ENCODE data around the gene YPEL2.

Gene YPEL2

GRCh38 chr17:59367657-59368045 lies 36.2 kb downstream of the YPEL2 start:
- TF ChIP-seq SIN3A (IDR thresholded peaks at IDR 0.05; ENCODE audit: borderline replicate concordance, insufficient read depth, low read length) (no peak), FOXP2 (optimal IDR thresholded peaks at IDR 0.05; ENCODE audit: borderline replicate concordance, extremely low read depth, extremely low read length, insufficient read depth) (no peak)
- TF ChIP-seq, protein P1, sequence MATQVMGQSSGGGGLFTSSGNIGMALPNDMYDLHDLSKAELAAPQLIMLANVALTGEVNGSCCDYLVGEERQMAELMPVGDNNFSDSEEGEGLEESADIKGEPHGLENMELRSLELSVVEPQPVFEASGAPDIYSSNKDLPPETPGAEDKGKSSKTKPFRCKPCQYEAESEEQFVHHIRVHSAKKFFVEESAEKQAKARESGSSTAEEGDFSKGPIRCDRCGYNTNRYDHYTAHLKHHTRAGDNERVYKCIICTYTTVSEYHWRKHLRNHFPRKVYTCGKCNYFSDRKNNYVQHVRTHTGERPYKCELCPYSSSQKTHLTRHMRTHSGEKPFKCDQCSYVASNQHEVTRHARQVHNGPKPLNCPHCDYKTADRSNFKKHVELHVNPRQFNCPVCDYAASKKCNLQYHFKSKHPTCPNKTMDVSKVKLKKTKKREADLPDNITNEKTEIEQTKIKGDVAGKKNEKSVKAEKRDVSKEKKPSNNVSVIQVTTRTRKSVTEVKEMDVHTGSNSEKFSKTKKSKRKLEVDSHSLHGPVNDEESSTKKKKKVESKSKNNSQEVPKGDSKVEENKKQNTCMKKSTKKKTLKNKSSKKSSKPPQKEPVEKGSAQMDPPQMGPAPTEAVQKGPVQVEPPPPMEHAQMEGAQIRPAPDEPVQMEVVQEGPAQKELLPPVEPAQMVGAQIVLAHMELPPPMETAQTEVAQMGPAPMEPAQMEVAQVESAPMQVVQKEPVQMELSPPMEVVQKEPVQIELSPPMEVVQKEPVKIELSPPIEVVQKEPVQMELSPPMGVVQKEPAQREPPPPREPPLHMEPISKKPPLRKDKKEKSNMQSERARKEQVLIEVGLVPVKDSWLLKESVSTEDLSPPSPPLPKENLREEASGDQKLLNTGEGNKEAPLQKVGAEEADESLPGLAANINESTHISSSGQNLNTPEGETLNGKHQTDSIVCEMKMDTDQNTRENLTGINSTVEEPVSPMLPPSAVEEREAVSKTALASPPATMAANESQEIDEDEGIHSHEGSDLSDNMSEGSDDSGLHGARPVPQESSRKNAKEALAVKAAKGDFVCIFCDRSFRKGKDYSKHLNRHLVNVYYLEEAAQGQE (IDR thresholded peaks at IDR 0.05; ENCODE audit: insufficient read depth in 1 of 2, low read depth in 2 of 2, low read length in 2 of 2) = no peak

DNA sequence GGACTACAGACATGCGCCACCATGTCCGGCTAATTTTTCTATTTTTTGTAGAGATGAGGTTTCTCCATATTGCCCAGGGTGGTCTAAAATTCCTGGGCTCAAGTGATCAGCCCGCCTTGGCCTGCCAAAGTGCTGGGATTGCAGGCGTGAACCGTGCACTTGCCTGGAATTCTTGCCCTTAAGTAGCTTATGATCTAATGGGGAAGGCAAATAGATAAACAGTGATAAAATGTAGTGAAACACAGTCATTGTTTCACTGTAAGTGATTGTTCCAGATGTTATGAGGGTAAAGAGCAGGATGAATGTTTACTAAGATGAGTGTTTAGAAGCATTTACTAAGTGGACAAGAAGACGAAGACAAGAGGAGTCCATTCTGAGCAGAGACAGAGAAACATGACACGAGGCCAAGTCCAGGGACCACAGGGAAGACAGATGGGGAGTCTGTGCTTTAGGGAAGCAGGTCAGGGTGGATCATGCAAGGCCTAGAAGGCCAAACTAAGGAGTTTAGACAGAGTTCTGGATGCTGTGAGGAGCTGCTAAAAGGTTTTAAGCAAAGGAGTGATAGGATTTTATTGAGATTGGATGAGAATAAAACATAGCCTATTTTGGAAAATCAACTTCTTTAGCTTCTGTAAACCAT lies 36.9 kb downstream of the YPEL2 start:
- no peak for TF ChIP-seq TAF1 (IDR thresholded peaks at IDR 0.05; ENCODE audit: borderline replicate concordance, insufficient read depth, low read length)
- no peak for TF ChIP-seq POLR2AphosphoS5 (IDR thresholded peaks at IDR 0.05; ENCODE audit: low read depth, low read length)
- TF ChIP-seq, protein P1 (IDR thresholded peaks at IDR 0.05; ENCODE audit: insufficient read depth in 1 of 2, low read depth in 2 of 2, low read length in 2 of 2) = no peak
- no peak for TF ChIP-seq SIN3A (IDR thresholded peaks at IDR 0.05; ENCODE audit: borderline replicate concordance, insufficient read depth, low read length)
- no peak for TF ChIP-seq FOXP2 (optimal IDR thresholded peaks at IDR 0.05; ENCODE audit: borderline replicate concordance, extremely low read depth, extremely low read length, insufficient read depth)

GRCh38 chr17:59369031-59369975 lies 37.8 kb downstream of the YPEL2 start:
- TF ChIP-seq TAF1 (IDR thresholded peaks at IDR 0.05; ENCODE audit: borderline replicate concordance, insufficient read depth, low read length) (no peak), POLR2AphosphoS5 (IDR thresholded peaks at IDR 0.05; ENCODE audit: low read depth, low read length) (no peak), FOXP2 (optimal IDR thresholded peaks at IDR 0.05; ENCODE audit: borderline replicate concordance, extremely low read depth, extremely low read length, insufficient read depth) (no peak), SIN3A (IDR thresholded peaks at IDR 0.05; ENCODE audit: borderline replicate concordance, insufficient read depth, low read length) (no peak)
- TF ChIP-seq, protein P1 (IDR thresholded peaks at IDR 0.05; ENCODE audit: insufficient read depth in 1 of 2, low read depth in 2 of 2, low read length in 2 of 2) = no peak

DNA sequence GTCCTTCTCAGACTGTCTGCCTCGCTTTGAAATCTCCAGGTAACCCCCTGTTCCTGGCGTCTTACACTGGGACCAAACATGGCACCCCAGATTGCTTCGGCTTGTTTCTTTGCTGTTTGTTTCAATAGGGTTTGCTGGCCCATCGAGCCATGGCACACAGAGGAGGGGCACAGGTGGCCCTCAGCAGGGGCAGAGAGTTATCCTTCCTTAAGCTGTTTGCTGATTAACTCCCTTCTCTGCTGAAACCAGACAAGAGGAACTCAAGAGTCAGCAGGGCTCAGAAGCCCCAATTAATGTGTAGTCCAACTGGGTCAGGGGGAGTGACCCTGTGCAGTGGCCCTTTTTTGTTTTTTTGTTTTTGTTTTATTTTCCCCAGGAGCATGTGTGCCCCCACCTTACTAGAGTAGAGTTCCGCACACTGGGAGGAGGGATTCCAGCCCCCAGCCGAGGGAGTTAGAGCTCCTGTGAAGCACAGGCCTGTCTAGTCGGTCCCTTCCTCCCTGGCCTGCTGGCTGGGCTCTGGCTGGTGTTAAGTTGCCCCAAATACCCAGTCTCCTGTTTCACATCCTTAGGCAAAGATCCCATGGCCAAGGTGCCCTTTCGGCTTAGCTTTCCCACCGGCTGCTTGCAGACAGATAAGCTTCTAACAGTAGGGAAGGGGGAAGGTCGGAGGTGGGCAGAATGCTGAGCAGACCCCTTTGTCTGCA lies 39.3 kb downstream of the YPEL2 start:
- no peak for TF ChIP-seq POLR2AphosphoS5 (IDR thresholded peaks at IDR 0.05; ENCODE audit: low read depth, low read length)
- no peak for TF ChIP-seq TAF1 (IDR thresholded peaks at IDR 0.05; ENCODE audit: borderline replicate concordance, insufficient read depth, low read length)
- TF ChIP-seq FOXP2 (optimal IDR thresholded peaks at IDR 0.05; ENCODE audit: borderline replicate concordance, extremely low read depth, extremely low read length, insufficient read depth) = no peak
- TF ChIP-seq, protein P1 (IDR thresholded peaks at IDR 0.05; ENCODE audit: insufficient read depth in 1 of 2, low read depth in 2 of 2, low read length in 2 of 2) = no peak
- no peak for TF ChIP-seq SIN3A (IDR thresholded peaks at IDR 0.05; ENCODE audit: borderline replicate concordance, insufficient read depth, low read length)

Data from PFSK-1 (cell line).